Esophagus muscularis mucosa (tissue), 3 donors: ENCODE measurements around the gene KCNJ9.

Source experiments
- CTCF ChIP-seq, 3 experiments: fragments of 200-600 bp in 2 of 3; fragments of 450-650 bp in 1 of 3; sonication (generic) in 2 of 3; IDR thresholded peaks; one replicate each; pipeline ENCODE4 v1.5.1; 2017 to 2019; ENCODE audit warnings: antibody characterized with exemption in 3 of 3, mild to moderate bottlenecking in 2 of 3, moderate library complexity in 1 of 3
- POLR2A ChIP-seq: fragments of 450-650 bp; IDR thresholded peaks from one replicate; pipeline ENCODE4 v1.6.1; 2017; ENCODE audit warnings: antibody characterized with exemption, moderate library complexity, mild to moderate bottlenecking, low read depth

- TF ChIP-seq CTCF (IDR thresholded peaks at IDR 0.05) (no peak), POLR2A (no peak)
Measured at GRCh38 chr1:160093069-160093395, 11.7 kb downstream of the KCNJ9 start.
